PC-3 (cell line): Measurements from ENCODE around the gene RCE1. TPM values are rescaled to one million over a fixed set of nuclear protein-coding genes. Genes with fewer than 3 reads are reported as not detected.
"Not testable (repeated sequence)": the region's sequence is repeated elsewhere in the genome, so short reads cannot be mapped to it uniquely, and the experiment has no call there.

Experiments used
- ATAC-seq: fragments of 200-7000 bp; cut with Tn5 transposase; 2 replicates; pipeline ENCODE4 v1.9.1; 2020; ENCODE audit warnings: mild to moderate bottlenecking, moderate library complexity
- BruUV-seq: library from RNA; stranded (reverse); fragments of 400-500 nt; replicated peaks from 2 replicates; lab custom pipeline; 2021; lab: Mats Ljungman, UMichigan
- CTCF ChIA-PET: fragments of 300-600 bp; sonication (Branson Sonifier 250); formaldehyde crosslinking; loops from one replicate; lab custom pipeline; 2022; ENCODE audit warnings: antibody characterized with exemption; lab: Charles Lee
- POLR2A ChIA-PET: fragments of 300-600 bp; sonication (Branson Sonifier 250); formaldehyde crosslinking; loops from one replicate; lab custom pipeline; 2022; ENCODE audit warnings: antibody characterized with exemption; ENCODE audit not compliant: unreplicated experiment; lab: Charles Lee
- DNase-seq: peaks from one replicate; pipeline ENCODE4 v3.0.0-alpha.2; 2015
- H2AFZ ChIP-seq: fragments of 300-600 bp; sonication (generic); 2 replicates; pipeline ENCODE4 v1.6.0; 2016; ENCODE audit warnings: antibody characterized with exemption, low read length
- H3F3A ChIP-seq: fragments of 300-600 bp; sonication (generic); one replicate; pipeline ENCODE4 v1.6.0; 2017; ENCODE audit warnings: antibody characterized with exemption, low read length, control low read depth, mild to moderate bottlenecking; ENCODE audit not compliant: unreplicated experiment
- H3K27ac ChIP-seq: fragments of 300-600 bp; sonication (generic); 2 replicates; pipeline ENCODE4 v1.5.1; 2016; ENCODE audit warnings: mild to moderate bottlenecking, low read length
- H3K27me3 ChIP-seq: fragments of 300-600 bp; sonication (generic); 2 replicates; pipeline ENCODE4 v1.6.1; 2016; ENCODE audit warnings: low read length, mixed read lengths
- H3K36me3 ChIP-seq: fragments of 300-600 bp; sonication (generic); 2 replicates; pipeline ENCODE4 v1.6.1; 2016; ENCODE audit warnings: low read depth, mixed run types, low read length, mixed read lengths
- H3K4me1 ChIP-seq: fragments of 300-600 bp; sonication (generic); 2 replicates; pipeline ENCODE4 v1.5.1; 2016; ENCODE audit warnings: low read length; ENCODE audit not compliant: insufficient read depth
- H3K4me2 ChIP-seq: fragments of 300-600 bp; sonication (generic); 2 replicates; pipeline ENCODE4 v1.6.0; 2016; ENCODE audit warnings: low read length
- H3K4me3 ChIP-seq: fragments of 300-600 bp; sonication (generic); 2 replicates; pipeline ENCODE4 v1.5.1; 2016; ENCODE audit warnings: mild to moderate bottlenecking, low read length, mixed read lengths
- H3K79me2 ChIP-seq: fragments of 300-600 bp; sonication (generic); 2 replicates; pipeline ENCODE4 v1.6.1; 2017; ENCODE audit warnings: low read length, mixed read lengths
- H3K9ac ChIP-seq: fragments of 300-600 bp; sonication (generic); 2 replicates; pipeline ENCODE4 v1.6.0; 2016; ENCODE audit warnings: mild to moderate bottlenecking, low read length
- H3K9me2 ChIP-seq: fragments of 300-600 bp; sonication (generic); replicated peaks from 2 replicates; pipeline ENCODE4 v1.6.1; 2016; ENCODE audit warnings: mixed run types, low read length, mixed read lengths
- H3K9me3 ChIP-seq: fragments of 300-600 bp; sonication (generic); 2 replicates; pipeline ENCODE4 v1.6.1; 2016; ENCODE audit warnings: low read length, mixed read lengths
- H4K20me1 ChIP-seq: fragments of 300-600 bp; sonication (generic); 2 replicates; pipeline ENCODE4 v1.6.1; 2016; ENCODE audit warnings: low read length, mixed read lengths
- CTCF ChIP-seq: fragments of 300-600 bp; sonication (generic); conservative IDR thresholded peaks from 2 replicates; pipeline ENCODE4 v1.5.1; 2017; ENCODE audit warnings: antibody characterized with exemption, low read depth, mild to moderate bottlenecking, low read length
- EZH2 ChIP-seq: fragments of 300-600 bp; sonication (generic); IDR thresholded peaks from one replicate; pipeline ENCODE4 v1.6.1; 2017; ENCODE audit warnings: antibody characterized with exemption, mild to moderate bottlenecking, low read length; ENCODE audit not compliant: unreplicated experiment
- EZH2phosphoT487 ChIP-seq: fragments of 300-600 bp; sonication (generic); IDR thresholded peaks from 2 replicates; pipeline ENCODE4 v1.6.1; 2018; ENCODE audit warnings: mild to moderate bottlenecking, antibody characterized with exemption, low read length, borderline replicate concordance
- intact Hi-C: fragments of 100-400 bp; cut with micrococcal nuclease; formaldehyde crosslinking; loops from 2 replicates; pipeline ENCODE4 v1.9.0; 2023
- total RNA-seq: library from RNA; depleted of rRNA; stranded (reverse); fragments of >200 nt; gene quantifications from 2 replicates; pipeline ENCODE4 v1.2.3, GENCODE V29; 2014

The RCE1 gene
- total RNA-seq, 1 experiment from 2014 or later: 70.4 TPM

GRCh38 chr11:66820381-66820780 is 22.9 kb upstream of the RCE1 start:
- no peak for TF ChIP-seq EZH2
- TF ChIP-seq CTCF: no peak
- TF ChIP-seq EZH2phosphoT487: no peak
- Histone ChIP-seq H3K4me2 (no peak overlapping the region), H3K27me3 (no peaks in the 10 kb centered on the region), H4K20me1 (no peaks in the 10 kb centered on the region), H3K27ac (no peak overlapping the region), H3K36me3 (no peaks in the 10 kb centered on the region; the same call in 1 of the 2 replicates), H3K79me2 (no peaks in the 10 kb centered on the region), H2AFZ (no peak overlapping the region), H3K9me2 (no peaks in the 10 kb centered on the region), H3F3A (peaks cover 2% of the 10 kb centered on the region), H3K9me3 (no peaks in the 10 kb centered on the region), H3K4me3 (no peak overlapping the region), H3K9ac (no peak overlapping the region), H3K4me1 (peaks cover 18% of the 10 kb centered on the region)
- ChIA-PET POLR2A (no interaction called here), CTCF (no interaction called here)
- no peak for ATAC-seq
- BruUV-seq: no TSS peak
- no peak for DNase-seq
- intact Hi-C loops: no loop called here

GRCh38 chr11:66820901-66821300 is 22.3 kb upstream of the RCE1 start:
- Histone ChIP-seq H3K9ac (no peak overlapping the region), H3K4me1 (peaks cover 14% of the 10 kb centered on the region), H2AFZ (no peak overlapping the region), H4K20me1 (no peaks in the 10 kb centered on the region), H3K4me2 (no peak overlapping the region), H3K9me3 (no peaks in the 10 kb centered on the region), H3K9me2 (no peaks in the 10 kb centered on the region), H3K36me3 (no peaks in the 10 kb centered on the region; the same call in 1 of the 2 replicates), H3K4me3 (no peak overlapping the region), H3K27ac (no peak overlapping the region), H3K79me2 (no peaks in the 10 kb centered on the region), H3K27me3 (no peaks in the 10 kb centered on the region), H3F3A (no peaks in the 10 kb centered on the region)
- no TSS peak for BruUV-seq
- ATAC-seq: no peak
- TF ChIP-seq CTCF: no peak
- no peak for TF ChIP-seq EZH2
- no peak for TF ChIP-seq EZH2phosphoT487
- intact Hi-C loops: no loop called here
- ChIA-PET POLR2A (no interaction called here), CTCF (no interaction called here)
- no peak for DNase-seq

- Histone ChIP-seq H4K20me1 (no peaks in the 10 kb centered on the region), H3K9me3 (no peaks in the 10 kb centered on the region), H3K4me1 (no peaks in the 10 kb centered on the region), H3K9ac (no peak overlapping the region), H3F3A (no peaks in the 10 kb centered on the region), H3K79me2 (no peaks in the 10 kb centered on the region), H2AFZ (no peak overlapping the region), H3K9me2 (no peaks in the 10 kb centered on the region), H3K4me2 (no peak overlapping the region), H3K27me3 (no peaks in the 10 kb centered on the region), H3K4me3 (no peak overlapping the region), H3K27ac (no peak overlapping the region), H3K36me3 (peaks cover 4% of the 10 kb centered on the region; the same call in 1 of the 2 replicates)
- ChIA-PET CTCF (no interaction called here), POLR2A (no interaction called here)
- TF ChIP-seq CTCF: no peak
- TF ChIP-seq EZH2phosphoT487: no peak
- TF ChIP-seq EZH2: no peak
- BruUV-seq: no TSS peak
- ATAC-seq (no peak), DNase-seq (no peak)
- intact Hi-C loops: no loop called here
Measured at GRCh38 chr11:66823700-66824099, 19.5 kb upstream of the RCE1 start.

- intact Hi-C loops: not testable (repeated sequence)
Measured at GRCh38 chr11:66824573-66824972, 18.7 kb upstream of the RCE1 start.

More at GRCh38 chr11:66824573-66824972, 18.7 kb upstream of the RCE1 start:
- H3K4me2 ChIP-seq, CTCF ChIA-PET, H3K27me3 ChIP-seq, H2AFZ ChIP-seq, H3K9me2 ChIP-seq, H3K9ac ChIP-seq, H3K27ac ChIP-seq, H3K9me3 ChIP-seq, BruUV-seq, H3F3A ChIP-seq, H3K36me3 ChIP-seq, DNase-seq, H3K79me2 ChIP-seq, POLR2A ChIA-PET, H4K20me1 ChIP-seq, ATAC-seq, H3K4me1 ChIP-seq, H3K4me3 ChIP-seq: not testable (repeated sequence)
